HEK293T (cell line): Measurements from ENCODE around the gene RCC2.

ENCODE experiments used
- CTCF ChIA-PET: fragments of 350-600 bp; formaldehyde crosslinking; extraction: SDS; loops from one replicate; lab custom pipeline; 2021; ENCODE audit warnings: antibody characterized with exemption, inconsistent platforms; lab: Yijun Ruan, JAX
- POLR2A ChIA-PET: fragments of 350-600 bp; formaldehyde crosslinking; extraction: SDS; loops from one replicate; lab custom pipeline; 2020; ENCODE audit warnings: antibody characterized with exemption, inconsistent platforms; lab: Yijun Ruan, JAX
- DNase-seq: peaks from one replicate; pipeline ENCODE4 v3.0.0; 2012; ENCODE audit warnings: mixed read lengths; ENCODE audit errors: extremely low spot score
- ARNT ChIP-seq: fragments of 450-650 bp; IDR thresholded peaks from 2 replicates; pipeline ENCODE4 v1.6.1; 2017; ENCODE audit warnings: mild to moderate bottlenecking
- BHLHE40 ChIP-seq: fragments of 450-650 bp; IDR thresholded peaks from 2 replicates; pipeline ENCODE4 v1.6.1; 2016; ENCODE audit warnings: mild to moderate bottlenecking, moderate library complexity, borderline replicate concordance
- CTBP1 ChIP-seq: fragments of 450-650 bp; IDR thresholded peaks from 2 replicates; pipeline ENCODE4 v1.6.1; 2016; ENCODE audit warnings: borderline replicate concordance
- ELF4 ChIP-seq: fragments of 450-650 bp; IDR thresholded peaks from 2 replicates; pipeline ENCODE4 v1.6.1; 2017; ENCODE audit warnings: antibody characterized with exemption
- FOXA1 ChIP-seq: fragments of 450-650 bp; IDR thresholded peaks from 2 replicates; pipeline ENCODE4 v1.6.1; 2016; ENCODE audit warnings: mild to moderate bottlenecking
- FOXK2 ChIP-seq: fragments of 450-650 bp; IDR thresholded peaks from 2 replicates; pipeline ENCODE4 v1.6.1; 2016; ENCODE audit warnings: mild to moderate bottlenecking
- FOXM1 ChIP-seq: fragments of 450-650 bp; IDR thresholded peaks from 2 replicates; pipeline ENCODE4 v1.6.1; 2017; ENCODE audit warnings: mild to moderate bottlenecking, borderline replicate concordance
- HDGF ChIP-seq: fragments of 450-650 bp; IDR thresholded peaks from 2 replicates; pipeline ENCODE4 v1.6.1; 2017; ENCODE audit warnings: antibody characterized with exemption, borderline replicate concordance
- L3MBTL2 ChIP-seq: fragments of 450-650 bp; conservative IDR thresholded peaks from 2 replicates; pipeline ENCODE4 v1.6.1; 2016; ENCODE audit warnings: mild to moderate bottlenecking
- LEF1 ChIP-seq: fragments of 450-650 bp; IDR thresholded peaks from 2 replicates; pipeline ENCODE4 v1.6.1; 2017; ENCODE audit warnings: mild to moderate bottlenecking, borderline replicate concordance
- NFRKB ChIP-seq: fragments of 450-650 bp; IDR thresholded peaks from 2 replicates; pipeline ENCODE4 v1.6.1; 2016; ENCODE audit warnings: mild to moderate bottlenecking, moderate library complexity
- PKNOX1 ChIP-seq: fragments of 450-650 bp; IDR thresholded peaks from 2 replicates; pipeline ENCODE4 v1.6.1; 2016
- SP1 ChIP-seq: fragments of 450-650 bp; IDR thresholded peaks from 2 replicates; pipeline ENCODE4 v1.6.1; 2017
- SUZ12 ChIP-seq: fragments of 450-650 bp; IDR thresholded peaks from 2 replicates; pipeline ENCODE4 v1.6.1; 2016; ENCODE audit warnings: mild to moderate bottlenecking
- TARDBP ChIP-seq: fragments of 450-650 bp; IDR thresholded peaks from 2 replicates; pipeline ENCODE4 v1.6.1; 2016
- ZNF384 ChIP-seq: fragments of 450-650 bp; IDR thresholded peaks from 2 replicates; pipeline ENCODE4 v1.6.1; 2016

RCC2 gene

GRCh38 chr1:17451731-17452130 lies 12.3 kb upstream of the RCC2 start:
- TF ChIP-seq CTBP1 (no peak), TARDBP (no peak), ELF4 (no peak)
- POLR2A ChIA-PET = interaction anchor here (1.2 to 1.8 kb wide), 2 partner anchors 9 to 11 kb away, joined by 4 to 10 read pairs; no protein-coding TSS in a partner anchor
- CTCF ChIA-PET = interaction anchor here (0.8 to 1.3 kb wide), 3 partner anchors 11 to 50 kb away, joined by 3 read pairs; no protein-coding TSS in a partner anchor
- DNase-seq = no peak

- no peak for DNase-seq
- ChIA-PET CTCF (no interaction called here), POLR2A (interaction anchor here (0.8 kb wide), 1 partner anchor 8 kb away, joined by 3 read pairs; the partner anchor contains the start of gene RCC2)
- TF ChIP-seq TARDBP (no peak), BHLHE40 (no peak), CTBP1 (no peak), HDGF (no peak), FOXM1 (no peak)
Measured at GRCh38 chr1:17447501-17447992, 8.1 kb upstream of the RCC2 start.

- ChIA-PET CTCF (interaction anchor here (0.6 kb wide), 1 partner anchor 22 kb away, joined by 3 read pairs; no protein-coding TSS in a partner anchor), POLR2A (interaction anchor here (0.8 kb wide), 2 partner anchors 9 to 96 kb away, joined by 3 to 4 read pairs; no protein-coding TSS in a partner anchor)
- DNase-seq = no peak
- TF ChIP-seq L3MBTL2 (no peak), HDGF (no peak), FOXM1 (no peak), FOXK2 (no peak), FOXA1 (no peak), PKNOX1 (no peak), ARNT (no peak), NFRKB (no peak), SUZ12 (no peak), CTBP1 (no peak), BHLHE40 (no peak), LEF1 (no peak), ZNF384 (no peak), ELF4 (no peak), TARDBP (no peak), SP1 (no peak)
Measured at GRCh38 chr1:17442841-17443240, 3.4 kb upstream of the RCC2 start.

GRCh38 chr1:17441993-17442357 lies 2.5 kb upstream of the RCC2 start:
- ChIA-PET POLR2A (interaction anchor here (1.2 kb wide), 1 partner anchor 9 kb away, joined by 3 read pairs; no protein-coding TSS in a partner anchor), CTCF (no interaction called here)
- no peak for DNase-seq
- no peak for TF ChIP-seq FOXM1

GRCh38 chr1:17441265-17441992 lies 2.0 kb upstream of the RCC2 start:
- CTCF ChIA-PET = interaction anchor here (0.6 kb wide), 2 partner anchors 58 to 1660 kb away, joined by 3 read pairs; no protein-coding TSS in a partner anchor
- no peak for DNase-seq
- TF ChIP-seq TARDBP (no peak), ELF4 (no peak), BHLHE40 (no peak), ZNF384 (no peak), HDGF (no peak), NFRKB (no peak), PKNOX1 (no peak), LEF1 (no peak), L3MBTL2 (no peak; the same call in 1 of the 2 replicates), FOXA1 (no peak), ARNT (no peak), FOXK2 (no peak), FOXM1 (no peak), SP1 (no peak), SUZ12 (no peak), CTBP1 (no peak)
- POLR2A ChIA-PET = interaction anchor here (1.2 to 1.7 kb wide), 2 partner anchors 9 to 11 kb away, joined by 3 to 10 read pairs; no protein-coding TSS in a partner anchor

GRCh38 chr1:17440827-17441168 lies 1.3 kb upstream of the RCC2 start:
- DNase-seq = no peak
- POLR2A ChIA-PET = interaction anchor here (0.8 to 1.7 kb wide), 5 partner anchors 10 to 19 kb away, joined by 3 to 10 read pairs (median 3); no protein-coding TSS in a partner anchor
- TF ChIP-seq SUZ12 = no peak
- TF ChIP-seq FOXM1 = no peak
- TF ChIP-seq ELF4 = no peak
- no peak for TF ChIP-seq L3MBTL2
- TF ChIP-seq FOXA1 = no peak
- no peak for TF ChIP-seq LEF1
- no peak for TF ChIP-seq TARDBP
- no peak for TF ChIP-seq PKNOX1
- TF ChIP-seq FOXK2 = no peak
- no peak for TF ChIP-seq HDGF
- TF ChIP-seq SP1 = no peak
- TF ChIP-seq NFRKB = no peak
- TF ChIP-seq ZNF384 = no peak
- CTCF ChIA-PET = interaction anchor here (0.6 to 1.2 kb wide), 3 partner anchors 11 to 1661 kb away, joined by 3 read pairs; no protein-coding TSS in a partner anchor
